CD14-positive monocyte (primary cell): Measurements from ENCODE around the gene MAP2K6. TPM values are rescaled to one million over a fixed set of nuclear protein-coding genes. Genes with fewer than 3 reads are reported as not detected.

Source experiments
- DNase-seq, 3 donors: peaks; one replicate each; pipeline ENCODE4 v3.0.0-alpha.2; 2011 to 2022
- H2AFZ ChIP-seq: 2 replicates; pipeline ENCODE4 v1.6.0; 2012; ENCODE audit warnings: mild to moderate bottlenecking, low read depth, low read length, inconsistent platforms; ENCODE audit not compliant: insufficient read depth, poor library complexity, severe bottlenecking
- H3K27ac ChIP-seq, 2 donors: 1 replicate in 1 of 2; 2 replicates in 1 of 2; pipeline ENCODE4 v1.5.1; 2012 to 2013; ENCODE audit warnings: low read length in 2 of 2, control low read depth in 1 of 2, inconsistent platforms in 1 of 2, low read depth in 1 of 2, mild to moderate bottlenecking in 1 of 2
- H3K27me3 ChIP-seq, 2 donors: one replicate each; pipeline versions ENCODE4 v1.6.0 to v1.6.1; 2011 to 2013; ENCODE audit warnings: low read length in 2 of 2; ENCODE audit not compliant: control insufficient read depth in 2 of 2, insufficient read depth in 2 of 2
- H3K36me3 ChIP-seq, 2 donors: replicated peaks in 1 of 2; 1 replicate in 1 of 2; 2 replicates in 1 of 2; pipeline versions ENCODE4 v1.5.1 to v1.6.1; 2012 to 2013; ENCODE audit warnings: low read length in 2 of 2, control low read depth in 1 of 2, inconsistent platforms in 1 of 2, mild to moderate bottlenecking in 1 of 2; ENCODE audit not compliant: insufficient read depth in 2 of 2, control insufficient read depth in 1 of 2
- H3K4me1 ChIP-seq, 2 donors: 1 replicate in 1 of 2; 2 replicates in 1 of 2; pipeline versions ENCODE4 v1.5.1 to v1.6.1; 2012 to 2013; ENCODE audit warnings: low read length in 2 of 2, control low read depth in 1 of 2, inconsistent platforms in 1 of 2, mild to moderate bottlenecking in 1 of 2, moderate library complexity in 1 of 2; ENCODE audit not compliant: insufficient read depth in 2 of 2, control insufficient read depth in 1 of 2
- H3K4me2 ChIP-seq: replicated peaks from 2 replicates; pipeline ENCODE3; 2012; ENCODE audit warnings: low read length, moderate library complexity, mild to moderate bottlenecking; ENCODE audit not compliant: poor library complexity, severe bottlenecking; ENCODE audit errors: extremely low read depth
- H3K4me3 ChIP-seq, 3 experiments: fragments of 200-600 bp in 1 of 3; sonication (generic) in 1 of 3; replicated peaks in 1 of 3; 1 replicate in 2 of 3; 2 replicates in 1 of 3; pipeline ENCODE4 v1.5.1; 2011 to 2013; ENCODE audit warnings: low read length in 3 of 3, mild to moderate bottlenecking in 3 of 3, control low read depth in 2 of 3, low read depth in 2 of 3, inconsistent platforms in 1 of 3, moderate library complexity in 1 of 3
- H3K79me2 ChIP-seq: 2 replicates; pipeline ENCODE4 v1.6.0; 2012; ENCODE audit warnings: mild to moderate bottlenecking, control low read depth, inconsistent platforms, low read length, moderate library complexity; ENCODE audit not compliant: insufficient read depth
- H3K9ac ChIP-seq: 2 replicates; pipeline ENCODE4 v1.6.0; 2017; ENCODE audit warnings: low read length, mild to moderate bottlenecking; ENCODE audit not compliant: insufficient read depth, poor library complexity, severe bottlenecking
- H3K9me3 ChIP-seq, 2 donors: replicated peaks in 1 of 2; 1 replicate in 1 of 2; 2 replicates in 1 of 2; pipeline versions ENCODE4 v1.5.1 to v1.6.1; 2012 to 2013; ENCODE audit warnings: low read length in 2 of 2, control low read depth in 1 of 2; ENCODE audit not compliant: control insufficient read depth in 1 of 2, insufficient read depth in 1 of 2
- H4K20me1 ChIP-seq: 2 replicates; pipeline ENCODE4 v1.6.0; 2012; ENCODE audit warnings: mild to moderate bottlenecking, low read length, control low read depth, moderate library complexity; ENCODE audit not compliant: insufficient read depth
- H3K27ac Mint-ChIP-seq, 7 donors: one replicate each; pipeline ENCODE4 v1.8.0; 2020; ENCODE audit warnings: mild to moderate bottlenecking in 7 of 7, mixed read lengths in 7 of 7, moderate library complexity in 6 of 7, inconsistent platforms in 2 of 7
- H3K27me3 Mint-ChIP-seq, 3 donors: one replicate each; pipeline ENCODE4 v1.8.0; 2021 to 2022; ENCODE audit warnings: low read depth in 3 of 3, mild to moderate bottlenecking in 3 of 3, mixed read lengths in 3 of 3, moderate library complexity in 3 of 3, inconsistent platforms in 1 of 3
- H3K36me3 Mint-ChIP-seq, 2 donors: one replicate each; pipeline ENCODE4 v1.8.0; 2020; ENCODE audit warnings: mixed read lengths in 2 of 2, inconsistent platforms in 1 of 2, mild to moderate bottlenecking in 1 of 2
- H3K4me1 Mint-ChIP-seq: one replicate; pipeline ENCODE4 v1.8.0; 2020; ENCODE audit warnings: mild to moderate bottlenecking, mixed read lengths
- H3K4me3 Mint-ChIP-seq, 2 donors: one replicate each; pipeline ENCODE4 v1.8.0; 2020; ENCODE audit warnings: mild to moderate bottlenecking in 2 of 2, mixed read lengths in 2 of 2, moderate library complexity in 1 of 2
- H3K9me3 Mint-ChIP-seq, 7 donors: one replicate each; pipeline ENCODE4 v1.8.0; 2020 to 2022; ENCODE audit warnings: mixed read lengths in 7 of 7, mild to moderate bottlenecking in 6 of 7, moderate library complexity in 6 of 7, inconsistent platforms in 2 of 7
- CTCF ChIP-seq: fragments of 200-600 bp; IDR thresholded peaks from one replicate; pipeline ENCODE4 v1.8.0; 2022; ENCODE audit warnings: antibody characterized with exemption, mild to moderate bottlenecking
- WGBS: methylation state at CpG from one replicate; pipeline ENCODE4 v1.1.5; 2013; ENCODE audit warnings: missing lambda C conversion rate; ENCODE audit not compliant: insufficient coverage; 5-methylcytosine and 5-hydroxymethylcytosine counted together
- intact Hi-C, 2 donors: fragments of 100-400 bp; cut with micrococcal nuclease; formaldehyde crosslinking; loops; one replicate each; pipeline versions ENCODE4 v1.15.0 to v1.15.1; 2023
- polyA plus RNA-seq, 3 donors: library from polyadenylated mRNA; depleted of rRNA in 1 of 3; unstranded in 2 of 3; stranded (reverse) in 1 of 3; fragments of 300-500 nt in 2 of 3; fragments of >200 nt in 1 of 3; fragmentation: Illumina TruSeq in 2 of 3; gene quantifications; 1 replicate in 2 of 3; 2 replicates in 1 of 3; pipeline ENCODE4 v1.2.3, GENCODE V29; 2012 to 2021

MAP2K6 gene
- polyA plus RNA-seq, 3 donors = 13.5 to 28.9 (median 18.5) TPM

GRCh38 chr17:69508814-69509213 lies 94.3 kb downstream of the MAP2K6 start:
- no CpG with 5 or more reads among the region's 1 CpG for WGBS
- DNase-seq = no peak
- no peak overlapping the region for H3K27ac ChIP-seq
- peaks cover 0 to 3% of the 10 kb centered on the region in 2 donors for H3K9me3 ChIP-seq
- H3K9ac ChIP-seq = no peak overlapping the region
- no peaks in the 10 kb centered on the region for H3K27me3 ChIP-seq
- Mint-ChIP-seq H3K4me3 (no peak overlapping the region), H3K27me3 (peaks cover 0 to 1% (median 0%) of the 10 kb centered on the region in 3 donors), H3K4me1 (peaks cover 38% of the 10 kb centered on the region), H3K36me3 (peaks cover 70 to 89% of the 10 kb centered on the region in 2 donors), H3K27ac (no peak overlapping the region), H3K9me3 (peaks cover 0 to 2% (median 0%) of the 10 kb centered on the region in 7 donors)
- no peak overlapping the region for H3K4me2 ChIP-seq
- H3K36me3 ChIP-seq = peaks cover 20 to 81% of the 10 kb centered on the region in 2 donors
- no peak for TF ChIP-seq CTCF
- peaks cover 11% of the 10 kb centered on the region for H4K20me1 ChIP-seq
- no peak overlapping the region for H2AFZ ChIP-seq
- H3K4me3 ChIP-seq = no peak overlapping the region
- H3K4me1 ChIP-seq = peaks cover 5 to 15% of the 10 kb centered on the region in 2 donors
- intact Hi-C loops = no loop called here
- peaks cover 89% of the 10 kb centered on the region for H3K79me2 ChIP-seq

- Mint-ChIP-seq H3K27ac (peak overlapping the region in 1 of 7 donors; percentile 65), H3K27me3 (peaks cover 0 to 1% (median 0%) of the 10 kb centered on the region in 3 donors), H3K9me3 (peaks cover 0 to 2% (median 0%) of the 10 kb centered on the region in 7 donors)
Observed at GRCh38 chr17:69511250-69511649, 96.8 kb downstream of the MAP2K6 start.

More at GRCh38 chr17:69511250-69511649, 96.8 kb downstream of the MAP2K6 start:
- Histone ChIP-seq H4K20me1 (peaks cover 11% of the 10 kb centered on the region), H3K9ac (no peak overlapping the region), H3K27ac (no peak overlapping the region), H3K79me2 (peaks cover 71% of the 10 kb centered on the region), H3K36me3 (peaks cover 26 to 94% of the 10 kb centered on the region in 2 donors), H3K4me2 (no peak overlapping the region), H2AFZ (no peak overlapping the region), H3K4me3 (no peak overlapping the region), H3K9me3 (peaks cover 0 to 3% of the 10 kb centered on the region in 2 donors), H3K27me3 (no peaks in the 10 kb centered on the region), H3K4me1 (peaks cover 0 to 4% of the 10 kb centered on the region in 2 donors)
- intact Hi-C loops = no loop called here
- DNase-seq = no peak
- no peak for TF ChIP-seq CTCF
- Mint-ChIP-seq H3K4me3 (no peak overlapping the region), H3K4me1 (peaks cover 33% of the 10 kb centered on the region), H3K36me3 (peaks cover 70 to 91% of the 10 kb centered on the region in 2 donors)
- WGBS = 85% methylated on average over 6 of the region's 7 CpGs
